Measurements from ENCODE around the gene SRSF11.

DNA sequence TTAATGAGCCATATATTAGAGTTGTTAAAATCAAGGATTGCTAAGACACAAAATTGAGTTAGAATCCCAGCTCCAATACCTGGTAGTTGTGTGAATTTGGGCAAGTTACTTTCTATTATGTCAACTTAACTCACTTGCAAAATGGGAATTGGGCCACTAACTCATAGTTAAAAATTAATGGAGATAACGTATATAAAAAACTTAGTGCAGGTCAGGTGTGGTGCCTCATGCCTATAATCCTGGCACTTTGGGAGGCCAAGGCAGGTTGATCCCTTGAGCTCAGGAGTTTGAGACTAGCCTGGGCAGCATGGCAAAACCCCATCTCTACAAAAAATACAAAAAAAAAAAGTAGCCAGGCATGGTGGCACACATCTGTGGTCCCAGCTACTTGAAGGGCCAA is 57.5 kb downstream of the SRSF11 start:
- TF ChIP-seq, protein P1, sequence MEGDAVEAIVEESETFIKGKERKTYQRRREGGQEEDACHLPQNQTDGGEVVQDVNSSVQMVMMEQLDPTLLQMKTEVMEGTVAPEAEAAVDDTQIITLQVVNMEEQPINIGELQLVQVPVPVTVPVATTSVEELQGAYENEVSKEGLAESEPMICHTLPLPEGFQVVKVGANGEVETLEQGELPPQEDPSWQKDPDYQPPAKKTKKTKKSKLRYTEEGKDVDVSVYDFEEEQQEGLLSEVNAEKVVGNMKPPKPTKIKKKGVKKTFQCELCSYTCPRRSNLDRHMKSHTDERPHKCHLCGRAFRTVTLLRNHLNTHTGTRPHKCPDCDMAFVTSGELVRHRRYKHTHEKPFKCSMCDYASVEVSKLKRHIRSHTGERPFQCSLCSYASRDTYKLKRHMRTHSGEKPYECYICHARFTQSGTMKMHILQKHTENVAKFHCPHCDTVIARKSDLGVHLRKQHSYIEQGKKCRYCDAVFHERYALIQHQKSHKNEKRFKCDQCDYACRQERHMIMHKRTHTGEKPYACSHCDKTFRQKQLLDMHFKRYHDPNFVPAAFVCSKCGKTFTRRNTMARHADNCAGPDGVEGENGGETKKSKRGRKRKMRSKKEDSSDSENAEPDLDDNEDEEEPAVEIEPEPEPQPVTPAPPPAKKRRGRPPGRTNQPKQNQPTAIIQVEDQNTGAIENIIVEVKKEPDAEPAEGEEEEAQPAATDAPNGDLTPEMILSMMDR (IDR thresholded peaks at IDR 0.05; ENCODE audit: borderline replicate concordance, extremely low read depth, low read length, poor library complexity, severe bottlenecking) = no peak
- TF ChIP-seq EZH2 (IDR thresholded peaks at IDR 0.05; ENCODE audit: borderline replicate concordance, low read depth, low read length, severe bottlenecking) = no peak

Data from DND-41 (cell line).